Measurements from ENCODE around the gene SPATA46.
"Not testable (repeated sequence)": the region's sequence is repeated elsewhere in the genome, so short reads cannot be mapped to it uniquely, and the experiment has no call there.

Gene SPATA46

DNA sequence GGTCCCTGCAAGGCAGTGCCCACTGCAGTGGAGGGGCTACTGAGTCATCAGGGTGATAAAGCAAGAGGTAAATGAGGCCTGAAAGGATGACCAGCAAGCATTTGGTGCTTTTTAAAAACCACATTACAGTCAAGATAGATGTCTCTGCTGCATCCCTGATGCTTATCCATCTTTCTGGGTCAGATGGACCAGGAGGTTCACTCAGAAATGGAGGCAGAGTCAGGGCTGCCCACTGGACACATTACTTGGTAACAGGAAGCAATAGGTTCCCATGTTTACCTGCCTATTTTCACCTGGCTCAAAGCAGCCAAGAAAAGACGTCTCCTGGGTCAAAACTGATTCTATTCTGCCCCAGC, 3.6 kb downstream of the SPATA46 start:
- DNase-seq, result no peak

DNA sequence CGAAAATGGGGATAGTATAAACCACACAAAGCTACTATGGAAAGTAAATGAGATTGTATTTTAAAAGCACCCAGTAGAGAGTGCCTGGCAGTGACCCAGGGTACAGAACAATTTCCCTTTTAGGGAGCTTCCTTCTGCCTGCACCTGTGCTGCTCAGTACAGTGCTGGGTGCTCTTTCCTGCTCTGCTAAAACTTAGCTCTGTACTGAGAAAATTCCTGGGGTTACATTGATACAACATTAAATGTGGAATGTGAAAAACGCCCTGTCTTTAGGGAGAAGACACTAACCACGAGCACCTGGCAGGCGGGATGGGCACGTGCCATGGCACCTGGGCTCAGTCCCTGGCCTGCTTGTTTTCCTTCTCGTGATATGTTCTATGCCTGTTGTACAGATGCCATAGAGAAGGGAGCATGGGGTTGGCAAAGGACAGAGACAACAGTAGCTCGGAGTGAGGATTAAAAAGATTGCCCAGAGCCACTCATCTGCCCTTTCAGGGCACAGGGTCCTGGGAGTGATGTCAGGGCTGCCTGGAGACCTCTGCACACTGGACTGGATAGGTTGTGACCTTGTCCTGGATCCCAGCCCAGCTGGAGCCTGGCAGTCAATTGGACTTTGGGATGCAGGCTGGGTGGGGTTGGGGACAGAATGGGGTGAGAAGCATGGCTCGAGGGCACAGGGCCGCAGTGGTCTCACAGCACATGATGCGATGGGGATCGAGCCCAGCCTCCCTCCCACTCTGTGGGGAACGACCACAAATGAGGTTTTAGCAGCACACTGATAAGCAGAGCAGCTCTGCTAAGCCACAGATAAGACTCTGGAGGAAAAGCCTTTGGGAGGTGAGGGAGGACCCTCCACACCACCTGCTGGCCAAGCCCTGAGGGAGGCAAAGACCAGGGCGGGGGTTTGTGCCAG, 4.2 kb downstream of the SPATA46 start:
- no peak for DNase-seq

DNA sequence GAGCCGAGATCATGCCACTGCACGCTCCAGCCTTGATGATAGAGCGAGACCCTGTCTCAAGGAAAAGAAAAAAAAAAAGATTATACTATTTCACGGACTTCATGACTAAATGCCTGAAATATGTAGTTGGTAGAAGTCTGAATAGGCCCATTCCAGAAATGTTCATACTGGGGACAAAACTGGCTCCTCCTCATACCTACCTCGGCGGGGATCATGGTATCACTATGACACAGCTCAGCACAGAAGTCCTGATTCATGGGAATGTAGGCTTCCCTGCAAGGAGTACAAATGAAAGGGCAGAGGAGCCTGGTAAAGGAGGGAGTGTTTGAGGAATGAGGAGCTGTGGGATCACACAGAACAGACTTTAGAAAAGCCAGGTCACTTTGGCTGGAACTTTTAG, 5.0 kb downstream of the SPATA46 start:
- DNase-seq, result no peak

DNA sequence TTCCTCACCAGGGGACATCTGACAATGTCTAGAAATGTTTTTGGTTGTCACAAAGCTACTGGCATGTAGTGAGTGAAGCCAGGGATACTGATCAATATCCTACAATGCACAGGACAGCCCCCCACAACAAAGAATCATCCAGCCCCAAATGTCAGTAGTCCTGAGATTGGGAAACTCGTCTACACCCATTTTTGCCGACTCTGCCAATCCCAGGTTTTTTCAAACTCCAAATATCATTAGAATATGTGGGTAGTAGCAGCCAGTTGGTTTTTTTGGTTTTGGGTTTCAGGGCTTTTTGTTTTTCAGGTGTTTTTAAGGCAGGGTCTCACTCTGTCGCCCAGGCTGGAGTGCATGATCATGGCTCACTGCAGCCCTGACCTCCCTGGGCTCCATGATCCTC, 5.9 kb downstream of the SPATA46 start:
- DNase-seq, result no peak

DNA sequence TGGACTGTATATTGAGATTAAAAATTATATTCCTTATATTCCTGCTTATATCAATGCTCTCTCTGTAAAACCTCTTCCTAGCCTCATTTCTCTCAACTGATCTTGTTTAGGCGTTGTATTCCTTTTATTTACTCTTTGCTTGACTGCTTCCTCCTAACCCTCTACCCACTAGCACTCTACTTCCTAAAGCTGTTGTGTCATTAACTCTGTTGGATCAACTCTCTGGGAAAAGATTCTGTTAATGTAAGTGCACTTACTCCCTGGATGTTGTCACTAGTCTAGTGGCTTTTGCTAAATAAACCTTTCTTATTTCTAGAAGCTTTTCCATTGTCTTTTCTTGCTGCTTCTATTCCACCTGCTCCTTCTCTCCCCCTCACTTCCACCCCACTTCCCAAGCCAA, 6.5 kb downstream of the SPATA46 start:
- DNase-seq, result no peak

DNA sequence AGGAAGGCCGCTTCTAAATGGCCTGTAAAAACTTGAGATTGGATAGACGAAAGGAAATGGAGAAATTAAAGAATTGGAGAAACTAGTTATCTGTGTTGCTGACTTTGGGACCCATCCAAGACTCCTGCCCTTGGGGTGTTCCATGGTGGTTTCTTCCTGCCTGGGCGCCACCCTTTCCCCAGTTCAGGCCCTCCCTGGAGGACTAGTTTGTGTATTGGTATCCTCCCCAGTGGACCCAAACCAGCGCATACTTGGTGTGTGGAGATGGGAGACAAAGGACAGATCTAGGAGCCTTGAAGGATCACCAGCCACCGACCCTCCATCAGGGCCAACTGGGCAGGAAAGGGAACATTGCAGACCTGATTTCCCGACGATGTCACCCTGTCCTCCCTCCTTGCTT, 7.1 kb downstream of the SPATA46 start:
- no peak for DNase-seq

DNA sequence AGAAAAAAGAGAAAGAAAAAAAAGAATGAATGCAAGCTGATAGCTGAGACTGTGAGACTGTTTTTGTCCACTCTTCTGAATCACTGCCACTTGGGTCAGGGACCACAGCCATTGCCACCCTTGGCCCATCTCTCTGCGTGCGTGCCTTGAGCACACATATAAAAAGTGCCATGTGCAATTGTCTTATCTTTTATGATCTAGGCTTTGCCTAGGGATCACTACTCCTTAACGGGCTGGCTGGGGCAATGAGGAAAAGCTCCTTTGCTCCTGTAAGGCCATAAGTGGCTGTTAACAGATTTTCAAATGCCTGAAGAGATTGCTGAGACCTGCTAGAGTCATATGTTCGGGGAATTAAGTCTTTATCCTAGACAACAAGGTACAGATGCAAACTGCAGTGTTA, 8.2 kb downstream of the SPATA46 start:
- DNase-seq, result no peak

DNA sequence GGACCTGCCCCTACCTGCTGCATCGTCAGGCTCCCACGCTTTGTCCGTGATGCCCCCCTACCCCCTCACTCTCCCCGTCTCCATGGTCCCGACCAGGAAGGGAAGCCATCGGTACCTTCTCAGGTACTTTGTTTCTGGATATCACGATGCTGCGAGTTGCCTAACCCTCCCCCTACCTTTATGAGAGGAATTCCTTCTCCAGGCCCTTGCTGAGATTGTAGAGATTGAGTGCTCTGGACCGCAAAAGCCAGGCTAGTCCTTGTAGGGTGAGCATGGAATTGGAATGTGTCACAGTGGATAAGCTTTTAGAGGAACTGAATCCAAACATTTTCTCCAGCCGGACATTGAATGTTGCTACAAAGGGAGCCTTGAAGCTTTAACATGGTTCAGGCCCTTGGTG, 8.9 kb downstream of the SPATA46 start:
- DNase-seq, result no peak

DNA sequence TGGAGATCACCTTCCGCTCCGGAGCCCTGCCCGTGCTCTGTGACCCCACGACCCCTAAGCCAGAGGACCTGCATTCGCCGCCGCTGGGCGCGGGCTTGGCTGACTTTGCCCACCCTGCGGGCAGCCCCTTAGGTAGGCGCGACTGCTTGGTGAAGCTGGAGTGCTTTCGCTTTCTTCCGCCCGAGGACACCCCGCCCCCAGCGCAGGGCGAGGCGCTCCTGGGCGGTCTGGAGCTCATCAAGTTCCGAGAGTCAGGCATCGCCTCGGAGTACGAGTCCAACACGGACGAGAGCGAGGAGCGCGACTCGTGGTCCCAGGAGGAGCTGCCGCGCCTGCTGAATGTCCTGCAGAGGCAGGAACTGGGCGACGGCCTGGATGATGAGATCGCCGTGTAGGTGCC, 9.6 kb downstream of the SPATA46 start:
- no peak for DNase-seq

DNA sequence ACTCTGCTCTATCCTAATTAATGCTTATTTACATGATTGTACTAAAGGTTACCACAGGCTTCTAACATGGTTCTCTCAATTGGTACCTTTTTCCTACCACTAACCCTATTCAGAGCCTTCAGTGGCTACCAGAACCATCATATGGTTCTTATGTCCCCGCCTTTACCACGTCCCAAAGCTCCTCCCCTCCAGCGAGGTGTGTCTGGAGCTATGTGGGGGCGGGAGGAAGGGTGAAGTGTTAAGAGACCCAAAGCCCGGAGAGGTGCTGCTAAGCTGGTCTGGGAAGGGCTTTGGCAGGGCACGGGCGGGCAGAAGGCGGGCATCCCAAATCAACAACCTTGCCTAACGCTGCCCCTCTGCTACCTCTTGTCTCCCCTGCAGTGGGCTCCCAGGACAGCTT, 10.0 kb downstream of the SPATA46 start:
- no peak for DNase-seq

DNA sequence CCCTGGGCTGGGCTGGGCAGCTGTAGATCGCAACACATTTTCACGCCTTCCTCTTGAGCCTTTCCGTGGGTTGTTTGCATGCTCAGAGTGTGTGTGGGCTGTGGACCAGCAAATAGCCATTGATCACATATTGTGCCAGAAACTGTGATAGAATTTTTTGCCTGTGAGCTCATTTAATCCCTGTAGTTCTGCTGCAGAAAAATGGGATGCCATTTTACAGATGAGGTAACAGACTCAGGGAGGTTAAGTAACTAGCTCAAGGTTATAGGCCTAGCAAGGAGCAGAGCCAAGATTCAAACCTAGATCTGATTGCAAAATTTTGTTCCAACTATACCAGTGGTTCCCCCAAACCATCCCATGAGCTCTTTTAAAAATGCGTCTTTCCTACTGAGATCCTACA, 10.5 kb downstream of the SPATA46 start:
- DNase-seq, result no peak

DNA sequence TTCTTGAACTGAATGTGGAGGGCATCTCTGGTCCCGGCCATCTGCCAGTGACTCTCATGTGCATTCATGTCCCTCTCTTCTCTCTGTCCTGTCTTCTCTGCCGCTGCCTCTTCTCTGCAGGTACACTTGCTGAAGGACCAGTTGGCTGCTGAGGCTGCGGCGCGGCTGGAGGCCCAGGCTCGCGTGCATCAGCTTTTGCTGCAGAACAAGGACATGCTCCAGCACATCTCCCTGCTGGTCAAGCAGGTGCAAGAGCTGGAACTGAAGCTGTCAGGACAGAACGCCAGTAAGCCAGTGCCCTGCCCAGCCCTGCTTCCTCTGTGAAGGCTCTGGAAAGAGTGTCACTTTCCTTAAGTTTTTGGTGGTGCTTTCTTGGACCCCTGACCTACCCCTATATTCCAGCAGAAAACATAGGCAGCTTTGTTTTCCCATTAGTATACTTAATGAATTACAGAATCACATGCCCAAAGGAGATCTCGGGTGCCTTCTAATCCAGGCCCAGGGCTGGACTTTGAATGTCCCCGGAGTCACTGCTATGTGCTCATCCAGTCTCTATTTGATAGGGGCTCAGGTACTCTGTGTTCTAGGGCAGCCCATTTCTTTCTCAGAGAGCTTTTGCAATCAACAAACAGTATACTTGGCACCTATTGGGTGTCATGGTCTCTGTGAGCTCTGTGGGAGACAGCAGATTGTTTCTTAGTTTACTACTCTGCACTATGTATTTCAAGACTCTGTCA, 11.2 kb downstream of the SPATA46 start:
- no peak for DNase-seq

DNA sequence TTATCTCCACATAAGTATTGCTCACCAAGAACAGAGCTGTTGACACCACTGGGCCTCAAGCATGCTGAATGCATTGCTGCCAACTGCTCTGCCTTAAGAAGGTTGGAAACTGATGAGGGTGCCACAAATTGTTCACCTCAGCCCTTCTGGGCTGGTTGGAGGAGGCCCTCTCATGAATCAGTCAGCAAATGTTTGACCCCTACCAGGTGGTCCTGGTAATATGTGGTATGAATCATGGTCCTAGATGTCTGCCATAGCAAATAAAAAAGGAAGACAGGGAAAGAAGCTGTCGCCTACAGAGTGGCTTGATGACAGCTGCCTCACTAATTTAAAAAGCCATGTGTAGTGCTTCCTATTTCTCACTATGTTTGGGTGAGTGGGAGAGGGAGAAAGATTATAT, 12.2 kb downstream of the SPATA46 start:
- DNase-seq, result no peak

DNA sequence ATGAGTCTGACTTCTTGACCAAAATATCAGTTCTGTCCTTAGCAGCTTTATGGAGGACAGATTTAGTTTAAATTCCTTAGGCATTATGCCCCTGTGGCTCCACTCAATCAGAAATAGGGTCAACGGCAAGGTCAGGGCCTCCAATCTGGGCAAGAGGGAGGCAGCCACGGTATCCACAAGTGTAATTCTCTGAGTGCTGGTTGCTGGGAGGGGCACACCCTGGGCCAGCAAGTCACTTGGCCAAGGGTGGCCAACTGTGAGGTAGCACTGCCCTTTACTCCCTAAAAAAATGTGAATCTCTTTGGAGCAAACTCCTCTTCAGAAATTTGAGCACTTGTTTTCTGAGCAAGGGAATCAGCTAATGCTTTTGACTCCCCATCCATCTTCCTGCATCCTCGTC, 12.8 kb downstream of the SPATA46 start:
- no peak for DNase-seq

DNA sequence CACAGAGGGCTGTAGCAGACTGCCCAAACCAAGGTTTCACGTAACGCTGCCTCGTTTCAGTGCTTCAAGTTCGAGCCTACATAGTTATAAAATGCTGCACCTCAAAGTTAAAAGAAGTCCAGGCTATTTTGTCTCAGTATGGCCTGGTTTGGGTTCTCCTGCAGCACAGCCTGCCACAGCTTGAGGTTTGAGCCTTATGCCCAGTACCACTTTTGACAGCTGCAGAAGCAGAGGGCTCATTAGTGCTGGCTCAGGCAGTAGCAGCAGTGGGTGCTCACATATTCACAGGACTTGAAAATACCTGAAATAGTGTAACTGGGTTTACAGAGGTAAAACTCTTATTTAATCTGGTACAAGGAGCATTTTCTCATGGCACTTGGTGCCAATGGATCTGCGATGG, 15.3 kb downstream of the SPATA46 start:
- DNase-seq, result no peak

DNA sequence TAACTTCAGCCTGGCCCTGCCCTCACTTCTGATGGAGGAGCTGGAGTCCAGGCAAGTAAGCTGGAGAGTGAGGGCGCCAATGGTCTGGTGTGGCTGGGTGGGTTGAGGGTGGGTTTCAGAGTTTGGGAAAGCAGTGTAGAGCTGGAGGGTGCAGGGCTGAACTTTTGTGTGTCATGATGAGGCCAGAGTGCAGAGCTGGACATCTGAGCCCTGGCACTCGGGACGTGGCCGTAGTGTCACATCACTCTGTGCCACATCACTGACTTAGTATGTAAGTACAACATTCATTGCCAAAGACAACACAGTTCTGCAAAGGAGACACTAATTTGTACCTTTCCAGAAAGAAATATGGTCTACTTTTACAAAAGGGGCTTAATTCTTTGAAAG, 15.8 kb downstream of the SPATA46 start:
- DNase-seq, result no peak

DNA sequence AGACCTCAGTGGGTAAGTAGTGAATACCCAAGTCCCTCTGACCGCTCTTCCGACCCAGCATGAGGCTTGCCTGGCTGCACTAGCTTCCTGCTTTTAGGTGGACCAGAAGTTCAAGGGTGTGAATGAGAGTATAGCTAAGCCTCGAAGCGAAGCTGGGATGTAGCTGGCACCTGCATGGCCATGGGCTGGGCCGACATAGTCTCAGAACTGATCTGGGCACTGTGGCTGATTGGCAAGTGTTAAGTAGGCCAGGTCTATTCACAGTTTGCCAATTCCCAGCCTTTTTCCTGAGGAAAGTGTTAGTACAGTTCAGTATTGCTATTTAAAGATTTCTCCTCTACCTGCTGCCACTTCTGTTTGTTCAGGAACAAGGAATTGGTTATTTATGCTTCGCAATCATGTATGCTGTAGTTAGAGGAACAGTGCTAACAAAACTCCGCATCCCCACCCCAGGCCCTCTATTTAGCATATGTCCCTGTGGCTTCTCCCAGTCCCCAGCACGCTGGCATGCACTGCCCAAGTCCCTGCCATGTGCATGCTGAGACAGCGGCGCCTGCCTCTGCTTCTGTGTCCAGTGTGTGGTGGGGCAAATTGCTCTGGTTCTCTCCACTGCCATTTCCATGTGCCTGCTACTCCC, 16.3 kb downstream of the SPATA46 start:
- DNase-seq, result no peak

DNA sequence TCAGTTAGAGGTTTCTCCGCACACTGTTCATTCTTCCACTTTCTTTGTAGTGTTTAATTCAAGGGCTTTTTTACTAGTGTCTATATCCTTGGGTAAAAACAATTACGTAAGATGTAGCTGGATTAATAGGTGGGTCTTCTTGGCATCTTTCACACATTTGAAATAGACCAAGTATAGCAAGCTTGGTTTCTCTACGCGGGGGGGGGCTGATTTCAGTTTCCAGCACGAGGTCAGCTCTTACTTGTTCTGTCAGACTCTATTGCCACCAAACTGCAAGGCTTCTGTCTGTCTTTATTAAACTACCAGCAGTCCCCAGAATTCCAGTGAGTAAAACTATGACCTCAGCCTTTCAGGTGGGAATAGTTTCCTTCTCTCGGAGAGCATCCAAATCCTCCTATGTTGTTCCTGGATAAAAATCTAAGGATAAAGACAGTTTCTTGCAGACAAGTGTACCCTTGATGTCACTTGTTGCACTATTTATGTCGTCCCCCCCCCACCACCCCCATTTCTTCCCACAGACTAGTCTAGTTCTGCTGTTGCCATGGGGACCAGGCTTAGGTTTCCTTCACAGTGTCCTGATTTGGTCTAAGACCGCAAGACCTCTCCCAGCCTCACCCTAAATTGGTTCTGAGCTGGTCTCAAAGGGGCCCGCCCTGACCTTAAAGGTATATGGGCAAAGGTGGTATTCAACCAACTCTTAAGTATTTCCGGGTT, 17.0 kb downstream of the SPATA46 start:
- DNase-seq, result no peak

DNA sequence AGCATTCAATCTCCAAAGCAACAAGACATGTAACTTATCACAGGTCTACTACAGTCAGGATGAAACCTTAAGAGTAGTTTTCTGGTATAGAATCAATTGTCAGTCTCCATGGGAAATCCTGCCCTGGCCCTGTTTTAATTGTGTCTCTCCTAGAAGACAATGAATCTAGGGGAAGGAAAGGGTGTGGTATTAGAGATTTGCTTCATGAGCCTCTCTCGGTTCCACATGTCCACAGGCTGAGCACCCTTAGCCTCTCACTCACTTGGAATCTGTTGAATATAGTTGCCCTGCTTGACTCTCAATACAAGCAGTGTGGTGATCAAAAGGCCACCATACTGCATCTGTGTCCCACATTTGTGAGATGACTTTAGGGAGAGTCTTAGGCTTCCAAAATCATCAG, 17.7 kb downstream of the SPATA46 start:
- no peak for DNase-seq

DNA sequence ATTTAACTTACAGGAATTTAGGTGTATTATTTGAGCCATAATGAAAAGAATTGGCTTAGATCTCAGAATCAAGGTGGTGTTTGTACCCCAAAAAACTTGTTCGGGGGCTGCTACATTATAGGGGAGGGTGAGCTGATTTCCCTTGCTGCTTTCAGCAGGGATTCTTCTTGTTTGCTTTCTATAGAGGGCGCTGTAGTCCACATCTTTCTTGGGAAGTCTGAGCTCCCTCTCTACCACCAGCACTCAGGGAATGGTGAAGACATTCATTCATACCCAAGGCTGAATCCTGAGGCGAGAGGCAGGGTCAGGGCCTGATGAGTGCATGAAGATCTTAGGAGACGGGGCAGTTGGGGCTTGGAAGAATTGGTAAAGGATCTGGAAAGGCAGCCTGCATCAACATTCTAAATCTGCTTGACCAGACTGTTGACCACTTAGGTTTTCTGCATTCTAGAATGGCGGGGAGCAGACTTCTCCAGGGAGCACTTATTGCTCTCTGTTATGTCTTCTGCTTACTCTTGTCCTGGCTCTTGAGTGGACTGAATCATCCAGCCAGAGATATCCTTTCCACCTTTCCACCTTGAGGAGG, 18.9 kb downstream of the SPATA46 start:
- DNase-seq, result no peak

DNA sequence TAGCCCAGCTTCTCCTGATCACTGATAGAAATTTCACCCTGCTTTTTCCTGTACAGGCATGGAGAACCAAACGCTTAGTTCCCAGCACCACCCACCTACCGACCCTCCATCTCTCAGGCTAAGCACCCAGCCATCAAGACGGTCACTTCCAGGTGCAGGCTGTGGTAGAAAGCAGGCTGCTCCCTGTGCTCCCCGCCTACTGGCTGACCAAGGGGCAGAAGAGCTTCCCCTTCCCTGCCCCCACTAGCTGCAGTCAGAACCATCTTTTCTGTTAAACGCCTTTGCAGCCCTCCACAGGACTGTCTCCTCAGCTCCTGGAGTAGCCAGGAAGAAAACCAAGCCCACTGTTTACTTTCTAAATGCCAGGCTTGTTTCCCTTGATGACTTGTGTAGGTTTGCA, 23.0 kb downstream of the SPATA46 start:
- no peak for DNase-seq

DNA sequence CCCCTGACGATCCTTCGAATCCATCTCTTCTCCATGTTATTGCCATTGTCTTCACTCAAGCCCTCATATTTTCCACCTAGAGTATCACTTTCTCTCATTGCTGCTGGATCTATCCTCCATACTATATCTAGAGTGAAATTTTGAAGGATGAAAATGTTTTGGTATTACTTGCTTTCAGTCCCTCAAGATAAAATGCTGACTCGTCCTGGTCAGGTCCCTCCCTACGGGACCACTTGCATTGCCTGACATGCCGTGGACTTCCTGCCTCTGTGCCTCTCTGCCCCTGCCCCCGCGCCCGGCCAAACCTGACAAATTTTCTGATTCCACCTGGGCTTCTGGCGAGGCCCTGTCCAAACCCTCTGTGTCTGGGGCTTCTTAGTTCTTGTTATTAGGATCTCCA, 23.6 kb downstream of the SPATA46 start:
- no peak for DNase-seq

DNA sequence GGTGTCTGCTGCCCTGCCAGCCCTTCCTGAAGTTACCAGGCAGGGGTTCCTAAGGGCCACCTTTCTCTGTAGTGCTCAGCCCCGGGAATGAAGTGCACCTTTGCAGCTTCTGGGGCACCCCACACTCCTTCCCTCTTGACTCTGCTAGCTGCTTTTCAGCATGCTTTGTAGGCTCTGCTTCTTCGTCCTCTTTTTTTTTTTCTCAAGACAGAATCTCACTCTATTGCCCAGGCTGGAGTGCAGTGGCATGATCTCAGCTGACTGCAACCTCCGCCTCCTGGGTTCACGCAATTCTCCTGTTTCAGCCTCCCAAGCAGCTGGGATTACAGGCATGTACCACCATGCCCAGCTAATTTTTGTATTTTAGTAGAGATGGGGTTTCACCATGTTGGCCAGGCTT, 24.8 kb downstream of the SPATA46 start:
- not testable (repeated sequence) for DNase-seq
